Measurements from ENCODE around the gene HEPACAM2. TPM values are rescaled to one million over a fixed set of nuclear protein-coding genes. Genes with fewer than 3 reads are reported as not detected.

The HEPACAM2 gene
- total and polyA plus RNA-seq, 5 experiments from 2014 or later, result 0.33 TPM; not detected in 4

- H3K27ac Mint-ChIP-seq, result no peak overlapping the region
- POLR2A ChIA-PET, result no interaction called here
- no peak for DNase-seq
These were observed 65.9 kb downstream of the HEPACAM2 start for GRCh38 chr7:93160410-93160809.

GRCh38 chr7:93159490-93159889, 66.8 kb downstream of the HEPACAM2 start:
- Mint-ChIP-seq H3K9me3 (peaks cover 0 to 20% (median 11%) of the 10 kb centered on the region in 9 donors), H3K4me1 (no peaks in the 10 kb centered on the region), H3K27ac (no peak overlapping the region), H3K27me3 (peaks cover 0 to 7% (median 5%) of the 10 kb centered on the region in 5 donors), H3K4me3 (no peak overlapping the region), H3K36me3 (peaks cover 0 to 5% (median 5%) of the 10 kb centered on the region in 3 donors)
- ATAC-seq (no peak), DNase-seq (no peak)
- POLR2A ChIA-PET, result no interaction called here

More at GRCh38 chr7:93160410-93160809, 65.9 kb downstream of the HEPACAM2 start:
- Mint-ChIP-seq H3K9me3 (peaks cover 0 to 20% (median 11%) of the 10 kb centered on the region in 9 donors), H3K4me1 (peaks cover 0 to 6% (median 0%) of the 10 kb centered on the region in 4 donors), H3K27me3 (peaks cover 0 to 7% (median 5%) of the 10 kb centered on the region in 5 donors), H3K36me3 (peaks cover 0 to 5% (median 5%) of the 10 kb centered on the region in 3 donors), H3K4me3 (no peak overlapping the region)
- no peak for ATAC-seq

DNA sequence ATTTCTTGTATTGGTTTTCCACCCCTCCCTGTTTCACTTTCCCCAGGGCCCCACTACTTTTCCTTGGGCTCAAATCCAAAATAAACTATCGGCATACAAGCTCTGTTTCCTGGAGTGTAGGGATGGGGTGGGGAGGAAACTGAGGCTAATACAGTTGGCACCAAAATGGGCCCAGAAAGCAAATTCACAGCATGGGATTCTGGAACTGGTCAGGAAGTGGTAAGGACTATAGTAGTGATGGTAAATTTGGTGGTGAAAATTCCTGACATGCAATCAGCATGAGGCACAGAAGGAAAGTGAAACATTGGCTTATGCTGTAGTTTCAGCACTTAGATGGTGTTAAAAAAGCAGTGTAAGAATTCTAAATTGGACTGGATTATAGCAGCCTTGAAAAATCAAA, 69.4 kb downstream of the HEPACAM2 start:
- H3K27me3 Mint-ChIP-seq, result peaks cover 0 to 7% (median 0%) of the 10 kb centered on the region in 5 donors
- DNase-seq (no peak), ATAC-seq (no peak)
- POLR2A ChIA-PET, result no interaction called here
- no peak overlapping the region for H3K27ac Mint-ChIP-seq
- peaks cover 0 to 5% (median 3%) of the 10 kb centered on the region in 3 donors for H3K36me3 Mint-ChIP-seq
- H3K4me3 Mint-ChIP-seq, result no peak overlapping the region
- H3K4me1 Mint-ChIP-seq, result no peaks in the 10 kb centered on the region
- peaks cover 0 to 12% (median 7%) of the 10 kb centered on the region in 9 donors for H3K9me3 Mint-ChIP-seq

DNA sequence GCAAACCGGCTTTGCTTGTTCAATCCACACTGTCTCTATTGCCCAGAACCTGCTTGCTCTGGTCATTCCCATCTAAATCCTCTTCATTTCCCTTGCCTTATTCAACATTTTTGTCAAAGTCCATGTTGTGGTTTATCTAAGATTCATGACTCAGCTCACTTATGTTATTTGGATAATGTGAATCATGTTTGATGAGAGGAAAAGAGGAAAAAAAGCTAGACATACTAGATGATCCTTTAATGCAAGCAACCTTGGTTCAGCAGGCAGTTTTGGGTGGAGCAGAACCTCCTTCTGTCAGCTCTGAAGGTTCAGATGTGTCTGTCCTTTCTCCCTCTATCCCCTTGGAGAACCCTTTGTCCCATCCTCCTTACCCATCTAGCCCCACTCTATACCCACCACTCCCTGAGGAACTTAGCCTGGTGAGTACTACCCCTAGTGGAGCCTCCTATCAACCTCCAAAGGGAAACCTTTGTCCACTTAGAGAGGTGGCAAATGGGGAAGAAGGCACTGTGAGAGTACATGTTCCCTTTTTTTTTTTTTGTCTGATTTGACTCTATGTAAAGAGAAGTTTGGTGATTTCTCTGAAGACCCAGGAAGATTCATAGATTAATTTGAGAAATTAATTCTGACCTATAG, 76.0 kb downstream of the HEPACAM2 start:
- Mint-ChIP-seq H3K27ac (peak overlapping the region in 4 of 10 donors; percentile 6 to 73 (median 38)), H3K4me1 (peaks cover 16 to 39% (median 29%) of the 10 kb centered on the region in 4 donors), H3K4me3 (peak overlapping the region in 1 of 10 donors; percentile 35), H3K36me3 (peaks cover 0 to 15% (median 9%) of the 10 kb centered on the region in 3 donors), H3K9me3 (peaks cover 0 to 6% (median 0%) of the 10 kb centered on the region in 9 donors), H3K27me3 (peaks cover 0 to 3% (median 0%) of the 10 kb centered on the region in 5 donors)
- DNase-seq (no peak), ATAC-seq (no peak)
- POLR2A ChIA-PET, result no interaction called here

- Mint-ChIP-seq H3K27me3 (no peaks in the 10 kb centered on the region), H3K36me3 (peaks cover 0 to 17% (median 16%) of the 10 kb centered on the region in 3 donors), H3K27ac (peak overlapping the region; percentile 74 to 98 (median 96)), H3K4me1 (peaks cover 16 to 46% (median 30%) of the 10 kb centered on the region in 4 donors), H3K9me3 (peaks cover 0 to 6% (median 0%) of the 10 kb centered on the region in 9 donors), H3K4me3 (peak overlapping the region; percentile 77 to 98 (median 88))
- POLR2A ChIA-PET, result no interaction called here
- ATAC-seq (no peak), DNase-seq (no peak)
These were observed 77.5 kb downstream of the HEPACAM2 start for GRCh38 chr7:93148727-93149126.

- H3K27ac Mint-ChIP-seq, result peak within 1 kb of the TSS; percentile 74 to 98 (median 96)
- peaks cover 5 to 17% (median 16%) of the 10 kb centered on the region in 3 donors for H3K36me3 Mint-ChIP-seq
- peaks cover 19 to 50% (median 31%) of the 10 kb centered on the region in 4 donors for H3K4me1 Mint-ChIP-seq
- DNase-seq (peak in 3 of 10 donors; percentile 21 to 24 (median 23)), ATAC-seq (peak; percentile 56 to 64)
- POLR2A ChIA-PET, result interaction anchor here (1.8 kb wide), 1 partner anchor 30 kb away, joined by 5 read pairs; the partner anchor contains the start of gene SAMD9
- peaks cover 0 to 6% (median 0%) of the 10 kb centered on the region in 9 donors for H3K9me3 Mint-ChIP-seq
- H3K4me3 Mint-ChIP-seq, result peak within 1 kb of the TSS; percentile 84 to 98 (median 93)
- H3K27me3 Mint-ChIP-seq, result no peaks in the 10 kb centered on the region
These were observed 78.1 kb downstream of the HEPACAM2 start, which contains the start of gene SAMD9L for GRCh38 chr7:93148144-93148543. TSS of gene SAMD9L (minus strand) at chr7:93148385. CDS start at chr7:93135971, 12,414 bp downstream.

DNA sequence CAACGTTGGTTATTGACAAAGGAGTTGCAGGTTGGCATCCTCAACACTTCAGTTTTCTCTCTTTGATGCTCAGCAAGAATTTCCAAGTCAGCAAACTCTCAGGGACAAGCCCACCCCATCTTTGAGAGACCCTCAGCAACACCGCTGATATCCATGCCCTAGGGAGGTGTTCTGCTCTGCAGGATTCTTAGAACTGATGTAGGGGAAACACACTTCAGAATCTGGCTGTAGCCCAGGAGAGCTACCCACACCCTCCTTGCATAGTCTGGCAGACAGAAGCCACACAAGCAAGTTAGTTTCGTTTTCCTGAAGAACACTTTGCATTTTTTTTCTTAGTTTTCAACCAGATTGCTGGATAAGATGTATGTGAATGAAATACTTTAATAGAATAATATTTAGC, 78.9 kb downstream of the HEPACAM2 start:
- DNase-seq (peak in 7 of 10 donors; percentile 16 to 62 (median 35)), ATAC-seq (peak; percentile 92)
- peaks cover 19 to 52% (median 31%) of the 10 kb centered on the region in 4 donors for H3K4me1 Mint-ChIP-seq
- H3K27ac Mint-ChIP-seq, result peak overlapping the region; percentile 60 to 98 (median 92)
- peak overlapping the region; percentile 84 to 98 (median 93) for H3K4me3 Mint-ChIP-seq
- no peaks in the 10 kb centered on the region for H3K27me3 Mint-ChIP-seq
- H3K9me3 Mint-ChIP-seq, result peaks cover 0 to 6% (median 0%) of the 10 kb centered on the region in 9 donors
- POLR2A ChIA-PET, result interaction anchor here (1.0 to 1.8 kb wide), 2 partner anchors 29 to 699 kb away, joined by 4 to 5 read pairs; partner anchors contain the start of genes GATAD1 and SAMD9
- peaks cover 7 to 17% (median 16%) of the 10 kb centered on the region in 3 donors for H3K36me3 Mint-ChIP-seq

GRCh38 chr7:93146472-93147141, 79.7 kb downstream of the HEPACAM2 start:
- Mint-ChIP-seq H3K27ac (peak overlapping the region in 9 of 10 donors; percentile 60 to 98 (median 93)), H3K4me1 (peaks cover 19 to 52% (median 31%) of the 10 kb centered on the region in 4 donors), H3K27me3 (no peaks in the 10 kb centered on the region), H3K36me3 (peaks cover 7 to 17% (median 16%) of the 10 kb centered on the region in 3 donors), H3K4me3 (peak overlapping the region; percentile 84 to 98 (median 93)), H3K9me3 (peaks cover 0 to 6% (median 0%) of the 10 kb centered on the region in 9 donors)
- ATAC-seq (no peak), DNase-seq (no peak)
- POLR2A ChIA-PET, result interaction anchor here (1.0 to 1.8 kb wide), 2 partner anchors 28 to 699 kb away, joined by 4 to 5 read pairs; partner anchors contain the start of genes GATAD1 and SAMD9

GRCh38 chr7:93146036-93146435, 80.2 kb downstream of the HEPACAM2 start:
- DNase-seq (no peak), ATAC-seq (no peak)
- POLR2A ChIA-PET, result no interaction called here
- peak overlapping the region; percentile 0 to 98 (median 52) for H3K4me3 Mint-ChIP-seq
- peaks cover 0 to 6% (median 0%) of the 10 kb centered on the region in 9 donors for H3K9me3 Mint-ChIP-seq
- H3K4me1 Mint-ChIP-seq, result peaks cover 19 to 52% (median 31%) of the 10 kb centered on the region in 4 donors
- peak overlapping the region in 7 of 10 donors; percentile 4 to 97 (median 70) for H3K27ac Mint-ChIP-seq
- no peaks in the 10 kb centered on the region for H3K27me3 Mint-ChIP-seq
- peaks cover 7 to 17% (median 16%) of the 10 kb centered on the region in 3 donors for H3K36me3 Mint-ChIP-seq

- peaks cover 0 to 6% (median 0%) of the 10 kb centered on the region in 9 donors for H3K9me3 Mint-ChIP-seq
- no peaks in the 10 kb centered on the region for H3K27me3 Mint-ChIP-seq
- DNase-seq (no peak), ATAC-seq (no peak)
- H3K4me1 Mint-ChIP-seq, result peaks cover 19 to 47% (median 31%) of the 10 kb centered on the region in 4 donors
- peak overlapping the region in 3 of 10 donors; percentile 65 to 97 (median 70) for H3K27ac Mint-ChIP-seq
- POLR2A ChIA-PET, result interaction anchor here (0.6 kb wide), 1 partner anchor 554 kb away, joined by 3 read pairs; no protein-coding TSS in a partner anchor
- H3K4me3 Mint-ChIP-seq, result peak overlapping the region in 4 of 10 donors; percentile 23 to 98 (median 88)
- peaks cover 7 to 17% (median 16%) of the 10 kb centered on the region in 3 donors for H3K36me3 Mint-ChIP-seq
These were observed 80.9 kb downstream of the HEPACAM2 start for GRCh38 chr7:93145354-93145753.

GRCh38 chr7:93142127-93142526, 84.1 kb downstream of the HEPACAM2 start:
- H3K4me1 Mint-ChIP-seq, result peaks cover 12 to 32% (median 19%) of the 10 kb centered on the region in 4 donors
- POLR2A ChIA-PET, result no interaction called here

DNA sequence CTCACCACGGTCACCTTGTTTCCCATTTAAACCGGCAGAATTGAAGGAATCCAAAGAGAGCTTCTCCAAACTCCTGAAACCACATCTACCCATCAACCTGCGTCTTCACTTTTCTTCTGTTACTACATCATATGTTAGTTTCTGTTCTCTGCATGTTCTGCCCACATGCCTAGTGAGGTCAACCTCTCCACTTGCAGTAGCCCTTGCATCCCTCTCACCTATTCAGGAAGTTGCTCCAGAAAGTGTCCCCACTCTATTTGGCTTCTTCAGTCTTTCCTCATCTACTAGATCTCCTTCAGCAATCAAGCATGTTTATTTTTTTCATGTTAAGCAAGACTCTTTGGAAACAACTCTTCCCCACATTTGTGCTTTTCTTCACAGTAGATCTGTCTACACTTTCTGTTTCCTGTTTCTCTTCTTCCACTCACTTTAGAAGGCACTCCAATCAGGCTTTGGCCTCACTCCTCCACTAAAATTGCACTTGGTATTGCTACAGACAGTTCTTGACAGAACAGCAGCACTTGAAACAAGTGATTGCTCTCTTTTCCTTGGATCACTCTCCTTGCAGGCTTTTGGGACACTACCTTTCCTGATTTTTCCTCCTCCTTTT, 85.6 kb downstream of the HEPACAM2 start:
- Mint-ChIP-seq H3K4me3 (no peak overlapping the region), H3K27ac (no peak overlapping the region), H3K27me3 (no peaks in the 10 kb centered on the region), H3K4me1 (peaks cover 2 to 17% (median 6%) of the 10 kb centered on the region in 4 donors), H3K9me3 (peaks cover 3 to 25% (median 11%) of the 10 kb centered on the region in 9 donors), H3K36me3 (peaks cover 28 to 38% (median 32%) of the 10 kb centered on the region in 3 donors)
- DNase-seq (no peak), ATAC-seq (no peak)
- POLR2A ChIA-PET, result no interaction called here

More at GRCh38 chr7:93142127-93142526, 84.1 kb downstream of the HEPACAM2 start:
- ATAC-seq (no peak), DNase-seq (no peak)
- Mint-ChIP-seq H3K9me3 (peaks cover 0 to 13% (median 9%) of the 10 kb centered on the region in 9 donors), H3K27ac (no peak overlapping the region), H3K4me3 (no peak overlapping the region), H3K27me3 (no peaks in the 10 kb centered on the region), H3K36me3 (peaks cover 16 to 29% (median 24%) of the 10 kb centered on the region in 3 donors)

All from naive thymus-derived CD8-positive, alpha-beta T cell (primary cell).